HUES6 (cell line): ENCODE results near the gene PPTC7.
"Not testable (repeated sequence)": the region's sequence is repeated elsewhere in the genome, so short reads cannot be mapped to it uniquely, and the experiment has no call there.

Experiments used
- H3K27ac ChIP-seq: 2 replicates; pipeline ENCODE4 v1.7.0; 2013; ENCODE audit warnings: low read depth, mild to moderate bottlenecking, low read length, inconsistent platforms
- H3K27me3 ChIP-seq: 2 replicates; pipeline ENCODE4 v1.6.1; 2013; ENCODE audit warnings: low read length; ENCODE audit not compliant: control insufficient read depth, insufficient read depth
- H3K36me3 ChIP-seq: 2 replicates; pipeline ENCODE4 v1.6.1; 2013; ENCODE audit warnings: low read length; ENCODE audit not compliant: control insufficient read depth, insufficient read depth
- H3K4me1 ChIP-seq: 2 replicates; pipeline ENCODE4 v1.6.1; 2013; ENCODE audit warnings: low read length; ENCODE audit not compliant: control insufficient read depth, insufficient read depth
- H3K4me3 ChIP-seq: 2 replicates; pipeline ENCODE4 v1.5.1; 2013; ENCODE audit warnings: low read depth, low read length
- H3K9ac ChIP-seq: one replicate; pipeline ENCODE4 v1.6.1; 2013; ENCODE audit warnings: mild to moderate bottlenecking, low read length
- H3K9me3 ChIP-seq: 2 replicates; pipeline ENCODE4 v1.6.1; 2013; ENCODE audit warnings: low read depth, low read length; ENCODE audit not compliant: control insufficient read depth, insufficient read depth

Gene PPTC7

DNA sequence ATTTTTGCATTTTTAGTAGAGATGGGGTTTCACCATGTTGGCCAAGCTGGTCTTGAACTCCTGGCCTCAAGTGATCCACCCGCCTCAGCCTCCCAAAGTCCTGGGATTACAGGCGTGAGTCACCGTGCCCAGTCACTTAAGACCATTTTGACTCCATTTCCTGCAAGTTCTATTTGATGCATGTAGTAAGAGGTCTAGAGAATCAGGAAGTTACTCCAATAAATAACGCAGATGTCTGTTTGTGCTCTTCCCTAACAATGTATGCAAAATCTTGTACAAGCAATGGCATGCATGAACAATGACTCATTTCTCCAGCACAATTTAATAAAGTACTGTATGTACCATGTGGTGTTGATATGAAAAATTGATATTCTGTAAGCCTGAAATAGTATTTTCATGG lies 37.9 kb downstream of the PPTC7 start:
- not testable (repeated sequence) for H3K27me3 ChIP-seq, H3K4me1 ChIP-seq, H3K9me3 ChIP-seq, H3K27ac ChIP-seq, H3K9ac ChIP-seq, H3K4me3 ChIP-seq
- peaks cover 22% of the 10 kb centered on the region for H3K36me3 ChIP-seq

DNA sequence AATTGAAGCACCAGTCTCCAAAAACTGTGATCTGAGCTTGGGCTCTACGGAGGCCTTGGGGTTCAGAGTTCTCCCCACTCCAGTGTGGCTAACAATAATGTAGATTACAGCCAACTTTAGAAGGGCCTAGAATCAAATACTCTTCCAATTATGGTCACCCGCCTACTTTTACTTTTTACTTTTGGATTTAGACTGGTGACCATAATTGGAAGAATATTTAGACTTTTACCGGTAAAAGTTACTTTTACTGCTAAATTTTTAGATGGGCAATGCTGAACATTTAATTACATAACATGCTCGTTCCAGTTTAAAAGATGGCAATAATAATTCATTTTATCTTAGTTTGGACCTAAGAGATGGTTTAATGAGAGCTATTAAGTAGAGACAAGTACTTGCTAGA lies 39.2 kb downstream of the PPTC7 start:
- H3K9me3 ChIP-seq: no peaks in the 10 kb centered on the region
- no peak overlapping the region for H3K27ac ChIP-seq
- H3K36me3 ChIP-seq: peaks cover 26% of the 10 kb centered on the region
- H3K27me3 ChIP-seq: no peaks in the 10 kb centered on the region
- no peaks in the 10 kb centered on the region for H3K4me1 ChIP-seq
- no peak overlapping the region for H3K9ac ChIP-seq
- H3K4me3 ChIP-seq: no peak overlapping the region

DNA sequence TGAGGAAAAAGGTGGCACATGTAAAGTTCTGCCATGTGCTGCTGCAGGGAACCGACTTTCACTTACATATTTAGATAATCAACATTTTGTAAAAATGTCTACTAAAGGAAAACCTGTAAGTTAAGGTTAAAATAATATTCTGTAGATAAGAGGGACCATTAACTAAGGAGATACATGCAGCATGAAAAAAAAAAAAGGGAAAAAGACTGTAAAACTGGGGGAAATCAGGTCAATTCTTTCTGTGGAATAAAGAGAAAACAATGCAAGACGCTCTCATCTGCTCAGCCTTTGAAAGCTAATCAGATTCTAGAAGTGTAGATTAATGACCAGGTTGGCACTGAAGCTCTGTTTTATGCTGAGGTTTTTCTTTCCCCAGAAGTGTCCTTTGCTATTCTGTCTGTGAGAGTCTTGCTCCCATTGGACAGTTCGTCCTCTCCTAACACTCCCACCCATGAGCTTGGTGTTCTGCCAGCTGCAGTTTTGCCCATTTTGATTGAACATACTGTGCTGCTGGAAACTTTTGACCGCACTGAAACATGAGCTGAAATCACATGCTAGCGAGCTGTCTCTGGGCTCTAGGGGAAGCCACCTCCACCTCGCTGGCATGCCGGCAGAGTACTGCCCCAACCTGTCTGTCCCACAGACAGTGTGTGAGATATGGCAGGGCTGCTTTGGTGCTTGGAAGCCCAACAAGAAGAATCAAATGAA lies 39.7 kb downstream of the PPTC7 start:
- no peak overlapping the region for H3K4me3 ChIP-seq
- H3K9me3 ChIP-seq: no peaks in the 10 kb centered on the region
- no peak overlapping the region for H3K27ac ChIP-seq
- H3K27me3 ChIP-seq: no peaks in the 10 kb centered on the region
- H3K4me1 ChIP-seq: no peaks in the 10 kb centered on the region
- H3K36me3 ChIP-seq: peaks cover 27% of the 10 kb centered on the region
- H3K9ac ChIP-seq: no peak overlapping the region

DNA sequence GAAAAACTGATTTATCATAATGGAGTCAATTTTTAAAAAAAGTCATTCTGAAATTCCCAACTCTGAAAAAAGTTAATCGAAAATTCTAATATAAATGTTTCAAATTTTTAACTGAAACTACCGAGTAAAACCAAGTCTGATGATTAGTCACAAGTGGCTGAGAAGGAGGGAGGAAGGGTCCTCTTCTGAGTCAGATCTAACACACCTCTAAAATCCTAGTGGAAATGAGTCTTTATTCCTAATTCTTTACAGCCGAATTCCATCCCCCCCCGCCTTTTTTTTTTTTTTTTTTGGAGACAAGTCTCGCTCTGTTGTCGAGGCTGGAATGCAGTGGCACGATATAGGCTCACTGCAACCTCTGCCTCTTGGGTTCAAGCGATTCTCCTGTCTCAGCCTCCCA lies 43.1 kb downstream of the PPTC7 start:
- Histone ChIP-seq H3K4me3 (no peak overlapping the region), H3K36me3 (peaks cover 45% of the 10 kb centered on the region), H3K9ac (no peak overlapping the region), H3K9me3 (no peaks in the 10 kb centered on the region), H3K4me1 (no peaks in the 10 kb centered on the region), H3K27me3 (no peaks in the 10 kb centered on the region), H3K27ac (no peak overlapping the region)

DNA sequence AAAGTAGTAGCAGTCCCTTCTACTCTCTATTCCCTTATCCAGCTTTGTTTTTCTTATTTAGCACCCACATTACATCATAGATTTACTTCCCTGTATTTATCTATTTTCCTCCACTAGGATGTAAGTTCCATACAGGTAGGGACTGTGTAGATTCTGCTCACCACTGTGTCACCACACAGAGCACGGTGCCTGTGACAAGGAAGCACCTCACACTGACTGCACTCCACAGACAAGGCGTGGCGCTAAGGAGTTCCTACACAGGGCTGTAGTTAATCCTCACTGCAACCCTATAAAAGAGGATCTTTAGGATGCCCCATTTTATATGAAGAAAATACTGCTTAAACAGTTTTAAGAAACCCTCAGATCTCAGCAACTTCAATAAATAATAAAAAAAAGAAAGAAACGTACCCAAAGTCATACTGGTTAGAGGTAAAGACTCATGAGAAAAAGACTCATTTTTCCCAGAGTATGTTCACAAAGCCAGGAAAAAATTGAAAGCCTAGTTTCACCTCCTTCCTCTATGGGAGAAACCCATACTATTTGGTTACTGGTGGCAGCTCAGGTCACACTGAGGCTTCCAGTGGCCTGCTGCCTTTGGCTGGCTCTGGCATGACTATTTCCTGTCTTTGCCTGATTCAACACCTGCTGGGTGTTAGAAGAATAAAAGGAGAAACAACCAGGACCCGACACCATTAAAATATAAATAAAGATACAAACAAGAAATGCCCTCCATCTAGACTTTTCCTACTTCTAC lies 44.1 kb downstream of the PPTC7 start:
- no peaks in the 10 kb centered on the region for H3K27me3 ChIP-seq
- no peaks in the 10 kb centered on the region for H3K9me3 ChIP-seq
- no peak overlapping the region for H3K9ac ChIP-seq
- H3K4me3 ChIP-seq: no peak overlapping the region
- peaks cover 45% of the 10 kb centered on the region for H3K36me3 ChIP-seq
- no peak overlapping the region for H3K27ac ChIP-seq
- no peaks in the 10 kb centered on the region for H3K4me1 ChIP-seq

DNA sequence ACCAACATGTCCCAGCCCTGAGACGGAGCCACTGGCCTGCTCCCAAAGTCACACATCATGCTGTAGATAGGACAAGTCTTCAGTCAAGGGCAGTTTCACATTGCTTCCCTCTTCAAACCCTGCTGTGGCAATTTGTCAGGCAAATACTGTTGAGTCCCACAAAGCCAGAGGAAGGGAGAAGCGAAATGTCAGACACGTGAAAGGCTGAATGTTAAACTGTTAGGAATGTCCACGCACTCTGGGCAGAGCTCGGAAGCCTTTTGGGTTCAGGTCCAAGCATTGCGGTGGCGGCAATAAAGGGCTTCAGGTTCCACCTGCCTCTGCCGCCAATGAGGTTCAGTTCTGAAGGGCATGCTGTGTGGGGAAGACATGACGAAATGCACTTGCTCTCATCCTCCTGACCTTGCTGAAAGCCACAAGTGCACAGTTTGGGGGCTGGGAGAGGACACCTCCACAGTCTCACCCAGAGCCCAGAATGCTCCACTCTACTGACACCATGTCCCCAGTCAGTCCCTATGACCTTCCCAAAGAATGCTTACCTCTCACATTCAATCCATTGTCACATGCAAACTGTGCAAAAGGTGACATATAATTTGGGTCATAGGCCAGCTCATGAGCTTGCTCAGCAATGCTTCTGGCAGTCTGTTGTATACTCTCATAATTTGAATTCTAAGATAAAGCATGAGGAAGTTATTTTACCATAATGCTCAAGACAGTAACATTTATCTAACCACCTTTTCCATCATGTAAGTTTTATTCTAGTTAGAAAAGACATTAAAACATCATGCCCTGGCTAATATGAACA lies 45.3 kb downstream of the PPTC7 start:
- Histone ChIP-seq H3K4me3 (no peak overlapping the region), H3K9me3 (no peaks in the 10 kb centered on the region), H3K27ac (no peak overlapping the region), H3K4me1 (no peaks in the 10 kb centered on the region), H3K27me3 (no peaks in the 10 kb centered on the region), H3K36me3 (peaks cover 36% of the 10 kb centered on the region), H3K9ac (no peak overlapping the region)

DNA sequence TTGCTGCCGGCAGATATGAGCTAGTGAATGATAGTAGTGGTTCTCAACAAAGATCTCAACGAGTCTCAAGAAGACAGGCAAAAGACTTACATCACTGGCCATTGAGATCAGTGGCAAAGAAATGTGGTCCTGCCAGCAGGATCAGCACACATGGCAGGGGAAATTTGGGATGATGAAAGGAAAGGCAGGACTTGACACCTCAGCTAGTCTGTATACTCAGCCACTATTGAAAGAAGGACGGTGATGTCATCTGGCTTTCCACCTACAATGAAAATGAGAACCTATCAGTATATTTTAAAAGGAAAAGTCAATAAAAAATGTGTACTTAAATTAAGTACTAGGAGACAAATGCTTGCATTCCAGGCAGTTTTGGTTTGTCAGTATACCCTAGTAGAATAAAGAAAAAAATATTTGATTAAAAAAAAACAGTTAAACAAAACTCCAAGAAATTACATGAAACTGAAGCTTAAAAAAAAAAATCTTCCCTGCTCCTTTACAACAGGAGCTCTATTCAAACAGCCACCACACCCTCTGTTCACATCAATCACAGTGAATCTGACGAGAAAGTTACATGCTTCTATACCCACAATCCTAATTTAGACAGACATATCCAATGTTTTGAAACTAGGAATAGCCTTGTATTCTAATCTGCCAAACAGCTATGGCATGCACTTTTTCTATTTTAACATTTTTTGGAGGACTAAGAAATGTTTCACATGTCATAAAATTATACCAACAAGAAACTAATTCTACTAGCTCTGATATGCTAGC lies 46.1 kb downstream of the PPTC7 start:
- H3K4me3 ChIP-seq: no peak overlapping the region
- H3K4me1 ChIP-seq: no peaks in the 10 kb centered on the region
- H3K9ac ChIP-seq: no peak overlapping the region
- no peak overlapping the region for H3K27ac ChIP-seq
- no peaks in the 10 kb centered on the region for H3K9me3 ChIP-seq
- H3K27me3 ChIP-seq: no peaks in the 10 kb centered on the region
- H3K36me3 ChIP-seq: peaks cover 36% of the 10 kb centered on the region

DNA sequence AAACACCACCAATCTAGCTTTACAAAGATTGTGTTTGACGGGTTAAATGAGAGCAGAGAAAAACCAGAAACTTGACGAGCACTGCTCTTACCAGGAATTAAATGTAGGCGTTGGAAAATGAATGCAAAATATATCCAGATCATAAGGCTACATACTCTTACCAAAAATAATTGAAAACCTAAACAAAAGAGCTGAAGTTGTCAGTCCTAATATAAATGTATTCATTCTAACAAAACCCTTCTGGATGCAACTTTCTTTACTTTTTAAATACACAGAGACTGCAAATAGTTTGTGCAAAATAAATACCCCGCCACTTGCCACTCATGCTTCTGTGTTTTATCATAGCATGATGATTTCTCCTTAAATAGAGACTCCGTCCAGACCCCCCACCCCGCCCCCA lies 48.3 kb downstream of the PPTC7 start:
- Histone ChIP-seq H3K36me3 (peaks cover 40% of the 10 kb centered on the region), H3K4me1 (no peaks in the 10 kb centered on the region), H3K9ac (no peak overlapping the region), H3K27me3 (no peaks in the 10 kb centered on the region), H3K9me3 (no peaks in the 10 kb centered on the region), H3K4me3 (no peak overlapping the region), H3K27ac (no peak overlapping the region)

DNA sequence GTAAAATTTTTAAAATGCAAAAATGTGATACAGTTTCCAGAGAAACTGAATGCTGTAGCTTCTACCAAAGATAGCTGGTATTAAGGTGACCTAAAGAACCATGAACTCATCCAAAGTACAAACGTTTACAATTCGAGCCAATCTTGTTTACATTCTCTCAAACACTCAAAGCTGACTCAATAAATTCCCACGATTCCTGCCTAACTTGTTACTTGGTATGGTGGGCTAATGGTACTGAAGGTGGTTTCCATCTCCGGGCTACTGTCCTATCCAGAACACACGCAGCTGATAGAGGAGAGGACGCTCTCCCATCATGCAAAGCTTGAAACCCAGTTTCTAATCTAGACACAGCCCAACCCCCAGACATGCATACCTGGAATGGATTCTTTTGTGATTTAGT lies 49.5 kb downstream of the PPTC7 start:
- Histone ChIP-seq H3K4me3 (no peak overlapping the region), H3K4me1 (no peaks in the 10 kb centered on the region), H3K9me3 (no peaks in the 10 kb centered on the region), H3K27me3 (no peaks in the 10 kb centered on the region), H3K36me3 (peaks cover 32% of the 10 kb centered on the region), H3K27ac (no peak overlapping the region), H3K9ac (no peak overlapping the region)

DNA sequence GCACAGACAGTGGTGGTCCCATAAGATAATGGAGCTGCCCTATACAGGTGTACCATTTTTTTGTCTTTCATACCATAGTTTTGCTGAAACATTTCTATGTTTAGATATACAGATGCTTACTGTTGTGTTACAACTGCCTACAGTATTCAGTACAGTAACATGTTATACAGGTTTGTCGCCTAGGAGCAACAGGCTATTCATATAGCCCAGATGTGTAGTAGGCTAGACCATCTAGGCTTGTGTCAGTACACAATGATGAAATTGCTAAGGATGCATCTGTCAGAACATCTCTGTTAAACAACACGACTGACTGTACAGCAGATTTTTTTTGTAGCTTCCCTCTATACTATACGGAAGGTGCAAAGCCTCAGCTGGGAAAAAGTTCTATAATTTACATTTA lies 50.5 kb downstream of the PPTC7 start:
- no peak overlapping the region for H3K9ac ChIP-seq
- H3K4me1 ChIP-seq: no peaks in the 10 kb centered on the region
- H3K4me3 ChIP-seq: no peak overlapping the region
- peaks cover 22% of the 10 kb centered on the region for H3K36me3 ChIP-seq
- H3K9me3 ChIP-seq: no peaks in the 10 kb centered on the region
- no peak overlapping the region for H3K27ac ChIP-seq
- no peaks in the 10 kb centered on the region for H3K27me3 ChIP-seq
